Measurements from ENCODE around the gene CYTH2.

Gene CYTH2

DNA sequence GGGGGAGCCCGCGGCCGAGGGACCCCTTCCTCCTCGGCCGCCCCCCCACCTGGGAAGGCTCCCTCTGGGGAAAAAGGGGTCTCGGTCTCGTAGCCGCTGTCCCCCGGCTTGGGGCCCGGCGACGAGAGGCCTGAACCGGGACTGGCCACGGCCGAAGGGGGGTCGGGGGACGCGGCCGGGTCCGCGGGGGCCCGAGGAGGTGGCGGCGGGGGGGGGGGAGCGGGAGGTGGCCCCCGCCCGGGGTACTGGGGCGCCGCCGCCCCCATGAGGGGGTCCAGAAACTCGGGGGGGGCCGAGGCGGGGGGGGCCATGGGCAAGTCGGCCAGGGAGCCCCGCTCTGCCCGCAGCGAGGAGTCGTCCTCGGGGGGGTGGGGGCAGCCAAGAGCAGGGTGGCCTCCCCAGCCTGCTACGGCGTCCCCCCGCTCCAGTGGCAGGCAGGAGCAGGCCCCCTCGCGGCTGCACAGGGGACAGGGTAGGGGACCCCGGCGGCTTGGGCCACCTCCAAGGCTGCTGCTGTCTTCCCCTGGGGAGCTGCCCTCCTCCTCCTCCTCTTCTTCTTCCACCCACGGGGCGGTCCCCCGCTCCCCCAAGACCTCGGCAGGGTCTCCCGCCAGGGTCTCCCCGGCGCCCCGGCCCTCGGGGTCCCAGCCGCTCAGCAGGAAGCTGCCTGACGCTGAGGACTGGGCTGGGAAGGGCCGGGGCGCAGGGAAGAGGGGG, 29.6 kb downstream of the CYTH2 start:
- Histone ChIP-seq H3K4me3 (ENCODE audit: low read depth in 1 of 2, low read length in 2 of 2) (no peak overlapping the region), H3K9me3 (ENCODE audit: low read length) (no peaks in the 10 kb centered on the region), H3K4me1 (ENCODE audit: insufficient read depth, low read length) (no peaks in the 10 kb centered on the region), H3K27ac (ENCODE audit: low read depth, low read length) (no peak overlapping the region), H3K27me3 (ENCODE audit: control insufficient read depth in 1 of 2, insufficient read depth in 2 of 2, low read length in 2 of 2) (peaks cover 4 to 59% of the 10 kb centered on the region in 2 donors), H3K36me3 (ENCODE audit: insufficient read depth, low read length) (no peaks in the 10 kb centered on the region), H3K9ac (ENCODE audit: low read length) (no peak overlapping the region)

DNA sequence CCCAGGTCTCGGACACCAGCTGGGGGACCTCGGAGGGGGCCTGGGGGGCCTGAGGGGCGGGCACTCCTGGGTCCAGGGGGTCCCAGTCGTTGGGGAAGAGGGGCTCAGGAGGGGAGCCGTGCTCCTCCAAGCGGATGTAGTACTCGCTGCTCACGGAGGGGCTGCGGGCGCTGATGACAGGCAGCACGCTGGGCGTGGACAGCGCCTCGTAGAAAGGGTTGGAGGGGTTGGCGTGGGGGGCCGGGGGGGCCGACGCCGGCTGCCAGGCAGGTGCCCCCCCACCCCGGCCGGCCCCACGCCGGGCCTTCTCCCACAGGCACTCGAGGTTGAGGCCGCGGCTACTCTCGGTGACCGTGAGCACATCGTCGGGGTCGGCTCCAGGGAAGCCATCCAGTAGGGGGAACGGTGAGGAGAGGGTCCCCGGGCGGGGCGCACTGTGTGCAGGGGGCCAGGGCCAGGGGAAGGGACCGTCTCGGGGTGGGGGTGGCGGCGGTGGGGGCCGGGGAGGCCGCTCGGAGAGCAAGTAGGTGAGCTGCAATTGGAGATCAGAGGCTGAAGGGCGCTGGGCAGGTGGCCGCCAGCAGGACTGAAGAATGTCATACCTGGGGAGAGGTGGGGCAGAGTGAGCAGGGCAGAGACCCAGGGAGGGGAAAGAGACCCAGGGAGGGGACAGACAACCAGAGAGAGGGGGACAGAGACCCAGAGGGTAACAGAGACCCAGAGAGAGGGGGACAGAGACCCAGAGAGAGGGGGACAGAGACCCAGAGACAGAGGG, 30.3 kb downstream of the CYTH2 start:
- H3K27me3 ChIP-seq (ENCODE audit: control insufficient read depth in 1 of 2, insufficient read depth in 2 of 2, low read length in 2 of 2) = peaks cover 4 to 59% of the 10 kb centered on the region in 2 donors
- no peak overlapping the region for H3K4me3 ChIP-seq (ENCODE audit: low read depth in 1 of 2, low read length in 2 of 2)

GRCh38 chr19:48500830-48501493, 31.8 kb downstream of the CYTH2 start:
- H3K9me3 ChIP-seq (ENCODE audit: low read length) = no peaks in the 10 kb centered on the region

More for the DNA sequence above, 30.3 kb downstream of the CYTH2 start:
- H3K4me1 ChIP-seq (ENCODE audit: insufficient read depth, low read length) = no peaks in the 10 kb centered on the region
- H3K9ac ChIP-seq (ENCODE audit: low read length) = no peak overlapping the region
- no peak overlapping the region for H3K27ac ChIP-seq (ENCODE audit: low read depth, low read length)
- no peaks in the 10 kb centered on the region for H3K9me3 ChIP-seq (ENCODE audit: low read length)
- H3K36me3 ChIP-seq (ENCODE audit: insufficient read depth, low read length) = no peaks in the 10 kb centered on the region

GRCh38 chr19:48501494-48502349, 32.6 kb downstream of the CYTH2 start:
- Histone ChIP-seq H3K27me3 (ENCODE audit: control insufficient read depth in 1 of 2, insufficient read depth in 2 of 2, low read length in 2 of 2) (peaks cover 4 to 59% of the 10 kb centered on the region in 2 donors), H3K9me3 (ENCODE audit: low read length) (no peaks in the 10 kb centered on the region)

More at GRCh38 chr19:48500830-48501493, 31.8 kb downstream of the CYTH2 start:
- H3K36me3 ChIP-seq (ENCODE audit: insufficient read depth, low read length) = no peaks in the 10 kb centered on the region
- H3K27me3 ChIP-seq (ENCODE audit: control insufficient read depth in 1 of 2, insufficient read depth in 2 of 2, low read length in 2 of 2) = peaks cover 4 to 59% of the 10 kb centered on the region in 2 donors
- H3K9ac ChIP-seq (ENCODE audit: low read length) = no peak overlapping the region
- no peak overlapping the region for H3K27ac ChIP-seq (ENCODE audit: low read depth, low read length)
- H3K4me1 ChIP-seq (ENCODE audit: insufficient read depth, low read length) = no peaks in the 10 kb centered on the region
- no peak overlapping the region for H3K4me3 ChIP-seq (ENCODE audit: low read depth in 1 of 2, low read length in 2 of 2)

DNA sequence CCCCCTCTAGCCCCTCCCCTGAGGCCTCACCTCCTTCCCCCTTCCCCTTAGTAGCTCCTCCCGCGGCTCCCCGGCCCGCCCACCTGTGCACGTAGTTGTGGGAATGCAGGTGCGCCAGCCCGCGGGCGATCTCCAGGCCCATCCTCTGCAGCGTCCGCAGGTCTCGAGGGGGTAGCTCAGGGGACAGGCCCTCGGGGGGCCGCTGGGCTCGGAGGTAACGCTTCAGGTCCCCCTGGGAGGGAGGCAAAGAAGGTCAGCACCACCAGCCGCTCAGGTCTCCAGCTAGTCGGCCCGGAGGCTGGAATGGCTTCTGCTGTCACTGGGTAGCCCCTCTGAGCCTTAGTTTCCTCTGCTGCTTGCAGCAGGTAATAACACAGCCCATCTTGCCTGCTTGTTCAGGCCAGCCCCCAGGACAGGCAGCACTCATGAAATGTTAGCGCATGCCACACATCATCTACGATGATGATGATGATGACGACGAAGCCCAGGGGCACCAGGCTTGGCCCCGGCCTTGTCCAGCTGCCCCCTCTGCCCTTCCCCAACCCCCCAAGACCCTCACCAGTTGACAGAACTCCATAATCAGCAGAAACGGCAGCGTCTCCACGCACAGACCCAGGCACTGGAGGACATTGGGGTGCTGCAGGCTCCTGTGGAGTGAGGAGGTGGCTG, 33.3 kb downstream of the CYTH2 start:
- Histone ChIP-seq H3K4me3 (ENCODE audit: low read depth in 1 of 2, low read length in 2 of 2) (no peak overlapping the region), H3K36me3 (ENCODE audit: insufficient read depth, low read length) (no peaks in the 10 kb centered on the region), H3K27ac (ENCODE audit: low read depth, low read length) (no peak overlapping the region), H3K27me3 (ENCODE audit: control insufficient read depth in 1 of 2, insufficient read depth in 2 of 2, low read length in 2 of 2) (peaks cover 4 to 52% of the 10 kb centered on the region in 2 donors), H3K4me1 (ENCODE audit: insufficient read depth, low read length) (no peaks in the 10 kb centered on the region), H3K9ac (ENCODE audit: low read length) (no peak overlapping the region), H3K9me3 (ENCODE audit: low read length) (no peaks in the 10 kb centered on the region)

More at GRCh38 chr19:48501494-48502349, 32.6 kb downstream of the CYTH2 start:
- H3K36me3 ChIP-seq (ENCODE audit: insufficient read depth, low read length) = no peaks in the 10 kb centered on the region
- no peak overlapping the region for H3K27ac ChIP-seq (ENCODE audit: low read depth, low read length)
- no peaks in the 10 kb centered on the region for H3K4me1 ChIP-seq (ENCODE audit: insufficient read depth, low read length)
- H3K9ac ChIP-seq (ENCODE audit: low read length) = no peak overlapping the region
- H3K4me3 ChIP-seq (ENCODE audit: low read depth in 1 of 2, low read length in 2 of 2) = no peak overlapping the region

DNA sequence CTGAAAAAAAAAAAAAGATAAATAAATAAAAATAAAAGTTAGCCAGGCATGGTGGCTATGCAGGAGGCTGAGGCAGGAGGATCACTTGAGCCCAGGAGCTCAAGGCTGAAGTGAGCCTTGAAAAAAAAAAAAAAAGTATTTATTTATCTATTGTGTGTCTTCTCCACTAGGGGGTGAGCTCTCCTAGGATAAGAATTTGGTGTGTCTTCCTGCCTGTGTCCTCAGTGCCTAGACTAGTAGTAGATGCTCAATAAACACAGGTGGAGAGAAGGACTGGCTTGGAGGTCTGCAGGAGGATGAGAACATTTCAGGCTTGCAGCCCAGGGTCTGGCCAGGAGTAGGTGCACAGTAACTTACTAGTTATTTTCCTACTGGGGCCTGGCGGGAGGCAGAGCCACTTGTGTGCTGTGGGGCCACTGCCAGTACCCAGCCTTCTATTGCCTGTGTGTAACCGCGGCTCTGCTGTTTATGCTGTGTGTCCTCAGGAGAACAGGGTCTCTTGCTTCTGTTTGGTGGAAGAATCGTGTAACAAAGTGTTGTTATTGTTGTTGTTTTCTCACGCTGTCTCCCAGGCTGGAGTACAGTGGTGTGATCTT, 37.1 kb downstream of the CYTH2 start:
- peaks cover 7% of the 10 kb centered on the region for H3K4me1 ChIP-seq (ENCODE audit: insufficient read depth, low read length)
- no peak overlapping the region for H3K27ac ChIP-seq (ENCODE audit: low read depth, low read length)
- H3K4me3 ChIP-seq (ENCODE audit: low read depth in 1 of 2, low read length in 2 of 2) = no peak overlapping the region
- H3K27me3 ChIP-seq (ENCODE audit: control insufficient read depth in 1 of 2, insufficient read depth in 2 of 2, low read length in 2 of 2) = peaks cover 4 to 28% of the 10 kb centered on the region in 2 donors
- no peaks in the 10 kb centered on the region for H3K36me3 ChIP-seq (ENCODE audit: insufficient read depth, low read length)
- no peak overlapping the region for H3K9ac ChIP-seq (ENCODE audit: low read length)
- no peaks in the 10 kb centered on the region for H3K9me3 ChIP-seq (ENCODE audit: low read length)

DNA sequence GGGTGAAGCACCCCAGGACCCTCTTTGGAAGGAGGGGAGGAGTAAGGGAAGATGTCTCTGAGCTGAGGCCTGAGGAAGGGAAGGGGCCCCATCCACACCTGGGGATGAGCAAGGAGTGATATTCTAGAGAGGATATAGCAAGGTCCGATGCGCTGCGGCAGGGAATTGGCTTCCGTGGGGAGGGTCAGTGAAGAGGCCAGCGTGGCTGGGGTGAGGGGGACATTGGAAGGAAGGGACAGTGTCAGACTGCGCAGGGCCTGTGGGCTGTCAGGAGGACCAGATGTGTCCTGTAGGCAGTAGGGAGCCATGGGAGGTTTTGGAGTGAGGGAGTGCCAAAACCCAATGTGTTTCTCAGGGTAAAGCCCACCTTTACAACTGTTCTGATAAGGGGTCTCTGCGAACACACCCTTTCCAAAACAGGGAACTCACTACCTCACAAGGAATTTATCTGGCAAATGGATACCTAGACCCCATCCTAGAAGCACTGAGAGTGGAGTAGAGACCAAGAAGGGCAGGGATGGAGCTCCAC, 38.8 kb downstream of the CYTH2 start:
- H3K4me1 ChIP-seq (ENCODE audit: insufficient read depth, low read length) = peaks cover 7% of the 10 kb centered on the region
- no peaks in the 10 kb centered on the region for H3K36me3 ChIP-seq (ENCODE audit: insufficient read depth, low read length)
- peaks cover 11 to 31% of the 10 kb centered on the region in 2 donors for H3K27me3 ChIP-seq (ENCODE audit: control insufficient read depth in 1 of 2, insufficient read depth in 2 of 2, low read length in 2 of 2)
- H3K9ac ChIP-seq (ENCODE audit: low read length) = no peak overlapping the region
- no peak overlapping the region for H3K27ac ChIP-seq (ENCODE audit: low read depth, low read length)
- H3K9me3 ChIP-seq (ENCODE audit: low read length) = no peaks in the 10 kb centered on the region
- H3K4me3 ChIP-seq (ENCODE audit: low read depth in 1 of 2, low read length in 2 of 2) = no peak overlapping the region

GRCh38 chr19:48508729-48509411, 39.7 kb downstream of the CYTH2 start:
- H3K9me3 ChIP-seq (ENCODE audit: low read length) = no peaks in the 10 kb centered on the region
- peaks cover 18 to 40% of the 10 kb centered on the region in 2 donors for H3K27me3 ChIP-seq (ENCODE audit: control insufficient read depth in 1 of 2, insufficient read depth in 2 of 2, low read length in 2 of 2)
- peaks cover 7% of the 10 kb centered on the region for H3K4me1 ChIP-seq (ENCODE audit: insufficient read depth, low read length)
- no peak overlapping the region for H3K9ac ChIP-seq (ENCODE audit: low read length)
- no peak overlapping the region for H3K4me3 ChIP-seq (ENCODE audit: low read depth in 1 of 2, low read length in 2 of 2)
- no peaks in the 10 kb centered on the region for H3K36me3 ChIP-seq (ENCODE audit: insufficient read depth, low read length)
- no peak overlapping the region for H3K27ac ChIP-seq (ENCODE audit: low read depth, low read length)

DNA sequence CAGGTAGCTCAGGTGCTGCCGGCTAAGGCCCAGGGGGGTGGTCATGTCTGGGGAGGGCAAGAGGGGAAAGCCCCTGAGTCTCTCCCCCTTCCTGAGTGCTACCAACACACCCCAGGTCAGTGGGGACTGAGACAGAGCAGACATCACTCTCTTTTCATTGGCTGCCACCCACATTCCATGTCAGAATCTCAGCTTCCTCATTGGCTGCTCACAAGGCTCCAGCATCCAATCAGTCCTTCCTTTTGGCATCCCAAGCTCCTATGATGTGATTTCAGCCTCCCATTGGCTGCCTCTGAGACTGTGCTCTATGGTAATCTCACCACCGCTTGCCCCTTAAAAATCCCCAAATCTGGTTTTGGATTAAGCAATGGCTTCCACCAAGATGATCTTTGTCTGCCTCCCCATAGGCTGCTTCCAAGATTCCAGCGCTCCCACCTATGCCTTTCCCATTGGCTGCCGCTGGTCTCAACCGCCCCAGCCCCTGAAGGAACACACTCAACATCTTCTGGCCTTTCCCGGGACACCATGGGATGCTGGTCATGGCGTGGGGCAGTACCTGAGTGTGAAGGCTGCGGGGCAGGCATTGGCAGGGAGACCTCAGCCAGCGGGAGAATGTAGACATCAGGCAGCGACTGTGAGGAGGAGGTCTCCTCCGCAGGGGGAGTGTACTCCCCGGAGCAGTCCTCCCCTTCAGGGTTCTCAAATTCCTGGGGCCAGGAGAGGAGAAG, 40.5 kb downstream of the CYTH2 start:
- Histone ChIP-seq H3K36me3 (ENCODE audit: insufficient read depth, low read length) (no peaks in the 10 kb centered on the region), H3K27me3 (ENCODE audit: control insufficient read depth in 1 of 2, insufficient read depth in 2 of 2, low read length in 2 of 2) (peaks cover 18 to 42% of the 10 kb centered on the region in 2 donors), H3K9me3 (ENCODE audit: low read length) (no peaks in the 10 kb centered on the region), H3K4me1 (ENCODE audit: insufficient read depth, low read length) (peaks cover 10% of the 10 kb centered on the region), H3K27ac (ENCODE audit: low read depth, low read length) (no peak overlapping the region), H3K9ac (ENCODE audit: low read length) (no peak overlapping the region), H3K4me3 (ENCODE audit: low read depth in 1 of 2, low read length in 2 of 2) (no peak overlapping the region)

All from muscle layer of colon (tissue), 2 donors.